Retinal pigment epithelial cell (primary cell): ENCODE measurements around the gene RNGTT.

Experiments
- DNase-seq: peaks from one replicate; pipeline ENCODE4 v3.0.0-alpha.2; 2010; ENCODE audit warnings: low read depth
- H3K4me3 ChIP-seq: 2 replicates; pipeline ENCODE4 v1.5.1; 2011; ENCODE audit warnings: mild to moderate bottlenecking, low read length, control low read depth, moderate library complexity
- CTCF ChIP-seq: conservative IDR thresholded peaks from 2 replicates; pipeline ENCODE4 v1.5.1; 2011; ENCODE audit warnings: low read depth, low read length, control low read depth, inconsistent platforms

RNGTT gene

GRCh38 chr6:88890860-88891845, 72.3 kb downstream of the RNGTT start:
- no peak for TF ChIP-seq CTCF
- DNase-seq = no peak
- H3K4me3 ChIP-seq = no peak overlapping the region

- no peak for TF ChIP-seq CTCF
- DNase-seq = no peak
- H3K4me3 ChIP-seq = no peak overlapping the region
Measured at GRCh38 chr6:88890394-88890793, 73.0 kb downstream of the RNGTT start.

GRCh38 chr6:88884361-88884760, 79.1 kb downstream of the RNGTT start:
- no peak for DNase-seq
- no peak for TF ChIP-seq CTCF
- no peak overlapping the region for H3K4me3 ChIP-seq

- H3K4me3 ChIP-seq = no peak overlapping the region
- DNase-seq = no peak
- no peak for TF ChIP-seq CTCF
Measured at GRCh38 chr6:88882536-88882935, 80.9 kb downstream of the RNGTT start.

GRCh38 chr6:88881451-88881850, 82.0 kb downstream of the RNGTT start:
- no peak overlapping the region for H3K4me3 ChIP-seq
- no peak for TF ChIP-seq CTCF
- DNase-seq = no peak

- DNase-seq = no peak
- no peak overlapping the region for H3K4me3 ChIP-seq
- no peak for TF ChIP-seq CTCF
Measured at GRCh38 chr6:88880021-88880420, 83.4 kb downstream of the RNGTT start.

- H3K4me3 ChIP-seq = no peak overlapping the region
- no peak for DNase-seq
- TF ChIP-seq CTCF = no peak
Measured at GRCh38 chr6:88877893-88878292, 85.5 kb downstream of the RNGTT start.
